NCI-H2107 treated with DMSO at 0.1 percent for 48 hours (cell line): ENCODE measurements around the gene CEACAM18.

Experiments used
- DNase-seq: peaks from one replicate; lab custom pipeline; 2025; ENCODE audit not compliant: unreplicated experiment; lab: John Stamatoyannopoulos, UW

CEACAM18 gene

DNA sequence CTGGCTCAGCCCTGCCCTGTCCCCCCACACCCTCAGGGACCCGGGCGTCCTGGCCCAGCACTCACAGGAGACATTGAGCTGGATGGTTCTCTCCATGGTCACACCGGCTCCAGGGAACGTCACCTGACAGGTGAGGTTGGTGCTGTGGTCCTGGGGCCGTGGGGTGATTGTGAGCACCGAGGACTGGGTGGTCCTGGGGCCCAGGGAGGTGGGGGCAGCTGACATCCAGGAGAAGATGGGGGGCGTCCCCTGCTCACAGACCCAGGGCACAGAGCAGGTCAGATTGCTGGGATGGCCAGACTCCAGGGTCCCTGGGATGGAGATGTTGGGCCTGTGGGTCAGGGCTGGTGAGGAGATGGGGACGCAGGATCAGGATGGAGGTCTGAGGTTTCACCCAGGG lies 52.3 kb downstream of the CEACAM18 start:
- no peak for DNase-seq

DNA sequence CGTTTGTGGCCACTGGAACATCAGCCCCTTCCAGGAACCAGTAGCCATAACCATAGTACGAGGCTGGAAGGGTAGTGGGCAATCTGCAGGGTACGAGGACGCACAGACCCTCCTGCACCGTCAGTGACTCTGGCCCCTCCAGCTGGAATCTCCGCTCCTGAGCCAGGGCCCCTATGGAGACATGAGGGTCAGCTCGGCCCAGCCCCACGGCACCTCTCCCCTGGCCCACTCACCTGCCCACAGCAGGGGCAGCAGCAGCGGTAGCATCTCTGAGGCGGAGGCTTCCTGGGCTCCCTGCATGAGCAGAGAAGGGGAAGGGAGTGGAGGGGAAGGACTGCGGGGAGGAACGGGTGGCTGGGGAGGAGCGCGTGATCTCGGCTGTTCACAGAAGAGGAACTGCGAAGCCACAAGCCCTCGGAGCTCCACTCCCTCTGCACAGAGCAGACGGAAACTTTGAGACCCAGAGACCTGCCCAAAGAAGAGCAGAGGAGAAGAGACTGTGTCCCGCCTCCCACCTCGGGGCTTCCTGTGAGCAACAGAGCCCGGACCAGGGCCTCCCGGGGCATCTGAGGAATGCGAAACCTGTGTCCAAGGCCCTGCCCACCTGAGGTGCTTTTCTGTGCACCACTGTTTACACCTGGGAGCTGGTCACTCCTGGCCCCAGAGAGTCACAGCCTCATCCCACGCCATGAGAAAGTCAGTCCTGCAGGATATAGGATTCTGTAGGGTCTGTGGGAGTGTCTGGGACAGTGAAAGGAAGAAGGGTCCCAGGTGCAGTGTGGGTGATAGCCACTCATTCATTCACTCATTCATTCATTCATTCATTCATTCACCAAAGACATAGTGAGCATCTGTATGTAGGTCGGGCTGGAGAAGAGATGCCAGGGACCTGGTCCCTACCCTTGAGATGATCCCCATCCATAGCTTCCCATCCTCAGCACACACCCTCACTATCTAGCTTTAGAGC lies 53.3 kb downstream of the CEACAM18 start, which contains the start of gene SIGLEC6:
Gene SIGLEC6 (minus strand): TSS at position 322 of the 967 bp plus-strand sequence. CDS start 22 bp downstream, at position 300.
- DNase-seq, result no peak

DNA sequence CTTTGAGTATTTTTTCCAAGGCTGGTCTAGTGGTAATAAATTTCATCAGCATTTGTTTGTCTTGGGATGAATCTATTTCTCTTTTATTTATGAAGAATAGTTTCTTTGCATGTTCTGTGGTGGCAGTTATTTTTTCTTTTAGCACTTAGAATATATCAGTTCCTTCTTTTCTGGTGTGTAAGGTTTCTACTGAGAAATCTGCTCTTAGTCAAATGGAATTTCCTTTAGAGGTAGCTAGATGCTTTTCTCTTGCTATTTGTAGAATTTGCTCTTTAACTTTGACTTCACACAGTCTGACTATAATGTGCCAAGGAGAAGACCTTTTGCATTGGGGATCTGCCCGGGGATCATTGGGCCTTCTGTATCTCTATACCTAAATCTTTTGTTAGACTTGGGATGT lies 57.2 kb downstream of the CEACAM18 start:
- no peak for DNase-seq

DNA sequence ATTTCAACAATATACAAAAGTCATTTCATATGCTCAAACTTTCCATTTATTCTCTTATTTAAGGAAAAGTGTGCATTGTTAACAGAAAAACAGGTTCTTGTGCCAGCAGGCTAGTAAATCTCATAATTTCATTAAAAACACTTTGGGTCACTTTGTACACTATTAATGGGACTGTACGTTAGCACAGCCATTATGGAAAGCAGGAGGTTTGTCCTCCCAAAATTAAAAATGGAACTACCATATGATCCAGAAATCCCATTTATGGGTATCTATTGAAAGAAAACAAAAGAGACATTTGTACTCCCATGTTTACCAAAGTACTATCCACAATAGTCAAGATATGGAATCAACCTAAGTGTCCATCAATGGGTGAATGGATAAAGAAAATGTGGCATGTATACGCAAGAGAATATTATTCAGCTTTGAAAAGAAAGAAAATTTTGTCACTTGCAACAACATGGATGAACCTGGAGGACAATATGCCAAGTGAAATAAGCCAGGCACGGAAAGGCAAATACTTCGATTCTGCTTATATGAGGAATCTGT lies 61.6 kb downstream of the CEACAM18 start:
- no peak for DNase-seq
